ENCODE results near the gene DENND6B.

DNA sequence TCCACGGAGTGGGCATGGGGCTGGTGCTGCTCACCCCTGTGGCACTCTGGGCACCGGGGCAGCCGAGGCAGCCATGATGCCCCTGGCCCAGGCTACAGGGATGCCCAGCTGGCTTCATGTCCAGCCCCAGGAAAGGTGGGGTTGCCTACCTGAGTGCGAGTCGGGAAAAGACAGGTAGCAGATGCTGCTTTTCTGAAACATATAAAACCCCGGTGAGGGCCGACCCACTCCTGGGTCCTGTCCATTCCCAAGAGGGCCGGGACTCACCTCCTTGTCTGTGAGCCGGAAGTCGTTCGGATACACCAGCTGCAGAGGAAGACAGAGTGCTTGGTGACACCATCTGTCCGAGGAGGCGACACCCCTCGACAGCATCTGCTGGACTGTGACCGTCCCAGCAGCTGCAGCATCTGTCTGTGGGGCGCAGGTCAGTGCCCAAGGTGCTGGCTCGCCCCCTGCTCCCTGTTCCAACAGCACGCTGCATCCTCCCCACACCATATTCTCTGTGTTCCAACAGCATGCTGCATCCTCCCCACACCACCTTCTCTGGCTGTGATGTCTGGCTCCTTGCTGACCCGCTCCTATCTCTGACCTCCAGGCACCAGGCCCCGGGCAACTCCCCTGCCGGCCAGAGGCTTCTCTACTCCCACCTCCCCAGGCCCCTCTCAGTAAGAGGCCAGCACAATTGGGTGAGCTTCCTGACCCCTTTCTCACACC lies 8.0 kb downstream of the DENND6B start:
- TF ChIP-seq CTCF (IDR thresholded peaks at IDR 0.05) (no peak), POLR2A (IDR thresholded peaks at IDR 0.05) (no peak)

All from Peyer's patch (tissue), 4 donors.